GM23338 (cell line): Measurements from ENCODE around the gene PPAN.

ENCODE experiments used
- CTCF ChIP-seq, 2 experiments: fragments of 200-600 bp in 1 of 2; sonication (generic) in 1 of 2; conservative IDR thresholded peaks; 2 replicates each; pipeline versions ENCODE4 v1.5.1 to v1.6.1; 2016 to 2017; ENCODE audit warnings: antibody characterized with exemption in 2 of 2, low read depth in 2 of 2, mild to moderate bottlenecking in 2 of 2, moderate library complexity in 1 of 2
- EZH2 ChIP-seq: fragments of 200-600 bp; sonication (generic); IDR thresholded peaks from one replicate; pipeline ENCODE4 v1.8.0; 2017; ENCODE audit warnings: antibody characterized with exemption, mild to moderate bottlenecking, low read depth; ENCODE audit not compliant: unreplicated experiment
- EZH2phosphoT487 ChIP-seq: fragments of 200-600 bp; sonication (generic); IDR thresholded peaks from one replicate; pipeline ENCODE4 v1.8.1; 2018; ENCODE audit warnings: antibody characterized with exemption; ENCODE audit not compliant: unreplicated experiment

GRCh38 chr19:10084803-10085202 lies 21.4 kb upstream of the PPAN start:
- TF ChIP-seq CTCF (conservative IDR thresholded peaks at IDR 0.05; ENCODE audit: low read depth in 2 of 2) (no peak), EZH2phosphoT487 (no peak), EZH2 (no peak)
